Nephron progenitor cell (in vitro differentiated cells): ENCODE results near the gene MCM7.
"Not testable (repeated sequence)": the region's sequence is repeated elsewhere in the genome, so short reads cannot be mapped to it uniquely, and the experiment has no call there.

Experiments used
- DNase-seq: peaks from one replicate; pipeline ENCODE4 v3.0.0; 2021
- H3K27ac Mint-ChIP-seq: 2 replicates; pipeline ENCODE4 v1.8.0; 2021; ENCODE audit warnings: mild to moderate bottlenecking, moderate library complexity, mixed read lengths
- H3K27me3 Mint-ChIP-seq: 2 replicates; pipeline ENCODE4 v1.8.0; 2021; ENCODE audit warnings: mild to moderate bottlenecking, low read depth, mixed read lengths; ENCODE audit not compliant: poor library complexity
- H3K36me3 Mint-ChIP-seq: 2 replicates; pipeline ENCODE4 v1.8.0; 2021; ENCODE audit warnings: low read depth, mixed read lengths
- H3K4me1 Mint-ChIP-seq: 2 replicates; pipeline ENCODE4 v1.8.0; 2021; ENCODE audit warnings: mixed read lengths
- H3K4me3 Mint-ChIP-seq: 2 replicates; pipeline ENCODE4 v1.8.0; 2021; ENCODE audit warnings: mild to moderate bottlenecking, moderate library complexity, mixed read lengths
- H3K9me3 Mint-ChIP-seq: 2 replicates; pipeline ENCODE4 v1.8.0; 2021; ENCODE audit warnings: mild to moderate bottlenecking, moderate library complexity, mixed read lengths
- CTCF ChIP-seq: fragments of 200-600 bp; sonication (generic); IDR thresholded peaks from 2 replicates; pipeline ENCODE4 v1.5.0; 2021; ENCODE audit warnings: antibody characterized with exemption

Gene MCM7

GRCh38 chr7:100141555-100141949, 40.4 kb upstream of the MCM7 start:
- Mint-ChIP-seq H3K36me3 (no peaks in the 10 kb centered on the region), H3K4me1 (no peaks in the 10 kb centered on the region), H3K27ac (no peak overlapping the region), H3K9me3 (no peaks in the 10 kb centered on the region), H3K4me3 (no peak overlapping the region), H3K27me3 (peaks cover 13% of the 10 kb centered on the region)
- no peak for DNase-seq
- no peak for TF ChIP-seq CTCF

GRCh38 chr7:100137851-100138760, 36.9 kb upstream of the MCM7 start:
- no peak for DNase-seq
- H3K9me3 Mint-ChIP-seq, result no peaks in the 10 kb centered on the region
- H3K4me1 Mint-ChIP-seq, result peaks cover 7% of the 10 kb centered on the region
- TF ChIP-seq CTCF, result no peak
- H3K27ac Mint-ChIP-seq, result no peak overlapping the region
- H3K36me3 Mint-ChIP-seq, result no peaks in the 10 kb centered on the region
- H3K27me3 Mint-ChIP-seq, result peaks cover 10% of the 10 kb centered on the region
- H3K4me3 Mint-ChIP-seq, result no peak overlapping the region

GRCh38 chr7:100132697-100133151, 31.5 kb upstream of the MCM7 start:
- Mint-ChIP-seq H3K9me3 (no peaks in the 10 kb centered on the region), H3K27me3 (peaks cover 17% of the 10 kb centered on the region), H3K27ac (no peak overlapping the region), H3K36me3 (no peaks in the 10 kb centered on the region), H3K4me1 (peaks cover 20% of the 10 kb centered on the region), H3K4me3 (no peak overlapping the region)
- DNase-seq, result peak; percentile 70
- TF ChIP-seq CTCF, result peak; percentile 95

DNA sequence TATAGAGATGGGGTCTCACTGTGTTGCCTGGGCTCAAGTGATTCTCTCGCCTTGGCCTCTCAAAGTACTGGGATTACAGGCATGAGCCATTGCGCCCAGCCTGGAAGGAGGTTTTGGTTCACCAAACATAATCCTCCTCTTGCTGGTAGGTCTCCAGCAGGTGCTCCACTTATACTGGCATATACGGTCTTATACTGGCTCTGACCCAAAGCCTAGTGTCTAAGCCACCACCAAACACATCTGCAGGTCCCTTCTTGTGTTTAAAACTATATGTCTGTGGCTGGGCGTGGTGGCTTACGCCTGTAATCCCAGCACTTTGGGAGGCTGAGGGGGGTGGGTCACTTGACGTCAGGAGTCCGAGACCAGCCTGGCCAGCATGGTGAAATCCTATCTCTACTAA, 30.9 kb upstream of the MCM7 start:
- Mint-ChIP-seq H3K9me3 (no peaks in the 10 kb centered on the region), H3K36me3 (no peaks in the 10 kb centered on the region), H3K4me3 (no peak overlapping the region), H3K27me3 (peaks cover 17% of the 10 kb centered on the region), H3K27ac (no peak overlapping the region), H3K4me1 (peaks cover 20% of the 10 kb centered on the region)
- DNase-seq, result no peak
- no peak for TF ChIP-seq CTCF

DNA sequence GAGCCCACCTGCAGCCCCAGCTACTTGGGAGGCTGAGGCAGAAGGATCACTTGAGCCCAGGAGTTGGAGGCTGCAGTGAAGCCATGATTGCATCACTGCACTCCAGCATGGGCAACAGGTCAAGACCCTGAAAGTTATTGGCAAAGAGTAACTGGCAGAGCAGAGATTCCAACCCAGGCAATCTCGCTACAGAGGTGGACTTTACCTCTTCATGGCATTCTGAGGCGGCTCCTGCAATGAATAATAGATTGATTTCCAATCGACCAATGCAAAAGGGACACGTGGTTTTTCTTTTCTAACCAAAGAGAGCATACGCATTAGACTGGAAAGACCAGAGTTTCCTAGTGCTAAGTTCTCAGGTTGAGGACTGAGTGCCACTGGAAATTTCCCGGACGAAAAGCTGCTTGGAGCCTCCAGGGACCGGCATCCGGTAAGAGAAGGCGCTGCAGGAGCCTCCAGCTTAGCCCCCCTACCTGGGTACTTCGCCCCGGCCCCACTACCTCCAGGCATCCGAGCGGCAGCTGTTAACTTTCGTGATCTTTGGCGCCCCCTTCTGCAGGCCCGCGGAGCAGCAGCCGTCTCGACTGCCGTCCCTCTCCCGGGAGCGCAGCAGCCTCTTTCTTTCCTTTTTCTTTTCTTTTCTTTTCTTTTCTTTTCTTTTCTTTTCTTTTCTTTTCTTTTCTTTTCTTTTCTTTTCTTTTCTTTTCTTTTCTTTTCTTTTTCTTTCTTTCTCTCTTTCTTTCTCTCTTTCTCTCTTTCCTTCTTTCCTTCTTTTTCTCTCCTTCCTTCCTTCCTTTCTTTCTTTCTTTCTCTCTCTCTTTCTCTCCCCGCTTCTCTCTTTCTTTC, 29.6 kb upstream of the MCM7 start:
- no peak overlapping the region for H3K4me3 Mint-ChIP-seq
- TF ChIP-seq CTCF, result peak; percentile 90
- no peaks in the 10 kb centered on the region for H3K36me3 Mint-ChIP-seq
- H3K4me1 Mint-ChIP-seq, result peaks cover 25% of the 10 kb centered on the region
- DNase-seq, result peak; percentile 95
- H3K27ac Mint-ChIP-seq, result no peak overlapping the region
- H3K27me3 Mint-ChIP-seq, result peaks cover 17% of the 10 kb centered on the region
- no peaks in the 10 kb centered on the region for H3K9me3 Mint-ChIP-seq

- Mint-ChIP-seq H3K4me1 (peaks cover 27% of the 10 kb centered on the region), H3K27me3 (peaks cover 17% of the 10 kb centered on the region)
- not testable (repeated sequence) for H3K9me3 Mint-ChIP-seq, H3K36me3 Mint-ChIP-seq, H3K4me3 Mint-ChIP-seq, DNase-seq, H3K27ac Mint-ChIP-seq
These were observed 29.0 kb upstream of the MCM7 start for GRCh38 chr7:100130220-100130607.
